Mesenchymal stem cell (in vitro differentiated cells and primary cell): Measurements from ENCODE around the gene IGSF21.
"Not testable (repeated sequence)": the region's sequence is repeated elsewhere in the genome, so short reads cannot be mapped to it uniquely, and the experiment has no call there.

ENCODE experiments used
- DNase-seq: peaks from one replicate; pipeline ENCODE4 v3.0.0-alpha.2; 2013
- H2AFZ ChIP-seq: one replicate; pipeline ENCODE4 v1.6.1; 2013; ENCODE audit warnings: low read depth, mild to moderate bottlenecking, control low read depth, inconsistent platforms, low read length, moderate library complexity
- H2AK5ac ChIP-seq: 2 replicates; pipeline ENCODE4 v1.6.1; 2013; ENCODE audit warnings: low read length, moderate library complexity, mild to moderate bottlenecking, inconsistent platforms; ENCODE audit not compliant: severe bottlenecking
- H2BK120ac ChIP-seq: one replicate; pipeline ENCODE4 v1.6.1; 2013; ENCODE audit warnings: low read depth, mild to moderate bottlenecking, inconsistent platforms, low read length, moderate library complexity
- H2BK12ac ChIP-seq, 2 experiments: one replicate each; pipeline ENCODE4 v1.6.1; 2013; ENCODE audit warnings: inconsistent platforms in 2 of 2, low read length in 2 of 2, mild to moderate bottlenecking in 2 of 2, moderate library complexity in 2 of 2, control low read depth in 1 of 2
- H2BK15ac ChIP-seq: one replicate; pipeline ENCODE4 v1.6.1; 2013; ENCODE audit warnings: mild to moderate bottlenecking, low read depth, inconsistent platforms; ENCODE audit not compliant: poor library complexity, severe bottlenecking
- H2BK5ac ChIP-seq: 2 replicates; pipeline ENCODE4 v1.6.1; 2013; ENCODE audit warnings: low read depth, mild to moderate bottlenecking, low read length, control low read depth, inconsistent platforms; ENCODE audit not compliant: poor library complexity, severe bottlenecking
- H3K14ac ChIP-seq, 2 experiments: one replicate each; pipeline ENCODE4 v1.6.1; 2013; ENCODE audit warnings: inconsistent platforms in 2 of 2, low read length in 2 of 2, control low read depth in 1 of 2, mild to moderate bottlenecking in 1 of 2, moderate library complexity in 1 of 2
- H3K18ac ChIP-seq, 2 experiments: one replicate each; pipeline ENCODE4 v1.6.1; 2013; ENCODE audit warnings: inconsistent platforms in 2 of 2, low read length in 2 of 2, control low read depth in 1 of 2, low read depth in 1 of 2, mild to moderate bottlenecking in 1 of 2
- H3K23ac ChIP-seq, 2 experiments: one replicate each; pipeline ENCODE4 v1.6.1; 2013; ENCODE audit warnings: inconsistent platforms in 2 of 2, low read length in 2 of 2, mild to moderate bottlenecking in 2 of 2, moderate library complexity in 2 of 2, control low read depth in 1 of 2
- H3K27ac ChIP-seq: 2 replicates; pipeline ENCODE4 v1.5.1; 2013; ENCODE audit warnings: mild to moderate bottlenecking, moderate library complexity, low read length, control low read depth, inconsistent platforms; ENCODE audit not compliant: poor library complexity, severe bottlenecking
- H3K27me3 ChIP-seq, 2 experiments: 2 replicates each; pipeline versions ENCODE4 v1.6.1 to v1.7.0; 2013; ENCODE audit warnings: low read length in 2 of 2, mild to moderate bottlenecking in 2 of 2, moderate library complexity in 2 of 2, control low read depth in 1 of 2, inconsistent platforms in 1 of 2; ENCODE audit not compliant: control insufficient read depth in 1 of 2, insufficient read depth in 1 of 2
- H3K36me3 ChIP-seq, 2 experiments: 2 replicates each; pipeline versions ENCODE4 v1.6.1 to v1.7.0; 2013; ENCODE audit warnings: low read length in 2 of 2, control low read depth in 1 of 2, inconsistent platforms in 1 of 2, low read depth in 1 of 2, mild to moderate bottlenecking in 1 of 2; ENCODE audit not compliant: insufficient read depth in 2 of 2, control insufficient read depth in 1 of 2
- H3K4ac ChIP-seq, 2 experiments: one replicate each; pipeline ENCODE4 v1.6.1; 2013; ENCODE audit warnings: inconsistent platforms in 2 of 2, low read length in 2 of 2, mild to moderate bottlenecking in 2 of 2, moderate library complexity in 2 of 2, control low read depth in 1 of 2, low read depth in 1 of 2
- H3K4me1 ChIP-seq: 2 replicates; pipeline ENCODE4 v1.6.1; 2013; ENCODE audit warnings: low read depth, low read length, control low read depth; ENCODE audit not compliant: control insufficient read depth, insufficient read depth
- H3K4me2 ChIP-seq: 2 replicates; pipeline ENCODE4 v1.6.1; 2013; ENCODE audit warnings: low read length, mild to moderate bottlenecking, inconsistent platforms; ENCODE audit not compliant: poor library complexity, severe bottlenecking
- H3K4me3 ChIP-seq, 2 experiments: 2 replicates each; pipeline versions ENCODE4 v1.5.1 to v1.7.0; 2013; ENCODE audit warnings: low read length in 2 of 2, mild to moderate bottlenecking in 2 of 2, control low read depth in 1 of 2, low read depth in 1 of 2; ENCODE audit not compliant: insufficient read depth in 1 of 2
- H3K79me1 ChIP-seq: replicated peaks from 2 replicates; pipeline ENCODE4 v1.6.1; 2013; ENCODE audit warnings: mild to moderate bottlenecking, control low read depth, low read length, inconsistent platforms; ENCODE audit not compliant: poor library complexity, severe bottlenecking
- H3K9ac ChIP-seq: 2 replicates; pipeline ENCODE4 v1.7.0; 2013; ENCODE audit warnings: mild to moderate bottlenecking, low read length, moderate library complexity
- H3K9me3 ChIP-seq: 2 replicates; pipeline ENCODE4 v1.7.0; 2013; ENCODE audit warnings: mild to moderate bottlenecking, low read length; ENCODE audit not compliant: control insufficient read depth
- H4K8ac ChIP-seq: one replicate; pipeline ENCODE4 v1.6.1; 2013; ENCODE audit warnings: inconsistent platforms, mild to moderate bottlenecking, low read length, moderate library complexity
- H4K91ac ChIP-seq: one replicate; pipeline ENCODE4 v1.6.1; 2013; ENCODE audit warnings: mild to moderate bottlenecking, low read length, inconsistent platforms
- WGBS: methylation state at CpG from one replicate; pipeline ENCODE4 v1.1.7; 2013; ENCODE audit warnings: mixed read lengths; 5-methylcytosine and 5-hydroxymethylcytosine counted together

IGSF21 gene

DNA sequence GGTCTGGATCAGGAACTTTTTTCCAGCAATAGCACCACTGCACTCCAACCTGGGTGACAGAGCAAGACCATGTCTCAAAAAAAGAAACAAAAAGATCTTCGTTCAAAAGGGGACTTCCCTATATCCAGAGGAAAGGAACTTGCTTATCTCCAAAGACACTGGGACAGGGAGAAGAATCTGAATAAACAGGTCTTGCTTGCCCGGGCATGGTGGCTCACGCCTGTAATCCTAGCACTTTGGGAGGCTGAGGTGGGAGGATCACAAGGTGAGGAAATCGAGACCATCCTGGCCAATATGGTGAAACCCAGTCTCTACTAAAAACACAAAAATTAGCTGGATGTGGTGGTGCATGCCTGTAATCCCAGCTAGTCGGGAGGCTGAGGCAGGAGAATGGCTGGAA is 308.5 kb downstream of the IGSF21 start:
- H3K79me1 ChIP-seq, H3K4me1 ChIP-seq: not testable (repeated sequence)

DNA sequence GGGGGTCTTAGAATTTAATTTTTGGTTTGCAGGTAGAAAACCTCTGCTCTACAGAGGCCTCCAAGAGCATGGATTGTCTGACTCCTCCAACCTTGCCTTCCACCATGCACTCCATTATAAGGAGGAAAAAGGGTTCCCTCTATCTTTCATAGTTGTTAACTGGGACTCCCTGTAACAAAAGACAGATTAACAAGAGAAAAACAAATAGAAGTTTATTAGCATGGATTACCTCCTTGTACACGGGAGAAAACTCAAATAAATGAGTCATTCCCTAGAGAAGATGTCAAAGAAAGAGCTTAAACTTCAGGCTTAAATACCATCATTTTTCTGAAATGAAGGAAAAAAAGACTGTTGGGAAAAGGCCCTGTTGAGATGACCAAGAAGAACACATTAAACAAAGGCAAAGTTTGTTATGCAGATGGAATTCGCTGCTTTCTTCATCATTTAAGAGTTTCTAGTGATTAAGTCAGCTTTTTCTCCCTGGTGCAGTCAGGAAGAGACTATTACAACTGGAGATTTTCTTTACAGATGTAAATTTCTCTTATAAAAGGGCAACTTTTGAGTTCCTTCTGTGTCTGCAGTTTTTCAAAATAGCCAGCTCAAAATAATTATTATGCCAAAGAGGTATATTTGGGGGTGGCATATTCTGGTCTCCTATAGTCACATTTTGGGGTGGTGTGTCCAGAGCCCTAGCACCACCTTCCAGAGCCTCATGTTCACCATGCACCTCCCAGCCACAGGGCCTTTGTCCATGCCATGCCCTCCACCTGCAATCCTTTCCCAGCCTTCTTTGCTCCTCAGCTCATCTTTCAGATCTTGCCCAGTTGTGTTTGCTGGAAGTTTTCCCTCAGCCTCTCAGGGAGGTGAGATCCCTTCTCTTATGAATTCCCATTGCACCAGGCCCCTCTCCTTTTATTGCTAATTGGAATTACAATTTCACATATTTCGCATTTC is 310.0 kb downstream of the IGSF21 start:
- H3K18ac ChIP-seq = no peak overlapping the region
- H3K36me3 ChIP-seq = no peaks in the 10 kb centered on the region
- H3K79me1 ChIP-seq = no peaks in the 10 kb centered on the region
- no peak overlapping the region for H4K8ac ChIP-seq
- no peak overlapping the region for H3K4me2 ChIP-seq
- no peak overlapping the region for H3K9ac ChIP-seq
- H2BK5ac ChIP-seq = no peak overlapping the region
- no peak overlapping the region for H3K4ac ChIP-seq
- no peak overlapping the region for H2BK12ac ChIP-seq
- H3K27ac ChIP-seq = no peak overlapping the region
- no peak overlapping the region for H3K14ac ChIP-seq
- 37% methylated on average over 2 of the region's 3 CpGs for WGBS
- no peak overlapping the region for H2AK5ac ChIP-seq
- no peak overlapping the region for H4K91ac ChIP-seq
- H3K23ac ChIP-seq = no peak overlapping the region
- no peak overlapping the region for H2AFZ ChIP-seq
- DNase-seq = no peak
- no peak overlapping the region for H2BK120ac ChIP-seq
- H3K27me3 ChIP-seq = no peaks in the 10 kb centered on the region
- no peak overlapping the region for H3K4me3 ChIP-seq
- H3K9me3 ChIP-seq = peaks cover 3% of the 10 kb centered on the region
- H2BK15ac ChIP-seq = no peak overlapping the region
- no peaks in the 10 kb centered on the region for H3K4me1 ChIP-seq

More for the DNA sequence above, 308.5 kb downstream of the IGSF21 start:
- not testable (repeated sequence) for DNase-seq, H2BK120ac ChIP-seq, H3K14ac ChIP-seq, H3K4ac ChIP-seq, H2AFZ ChIP-seq, H2BK15ac ChIP-seq, H3K9ac ChIP-seq, H2BK12ac ChIP-seq, H2AK5ac ChIP-seq, H3K36me3 ChIP-seq, H3K27ac ChIP-seq, H3K23ac ChIP-seq, H3K4me2 ChIP-seq, H4K8ac ChIP-seq, H4K91ac ChIP-seq, H3K27me3 ChIP-seq, H3K4me3 ChIP-seq, H2BK5ac ChIP-seq, H3K18ac ChIP-seq
- WGBS = 80% methylated on average over 4 of the region's 5 CpGs
- peaks cover 18% of the 10 kb centered on the region for H3K9me3 ChIP-seq

DNA sequence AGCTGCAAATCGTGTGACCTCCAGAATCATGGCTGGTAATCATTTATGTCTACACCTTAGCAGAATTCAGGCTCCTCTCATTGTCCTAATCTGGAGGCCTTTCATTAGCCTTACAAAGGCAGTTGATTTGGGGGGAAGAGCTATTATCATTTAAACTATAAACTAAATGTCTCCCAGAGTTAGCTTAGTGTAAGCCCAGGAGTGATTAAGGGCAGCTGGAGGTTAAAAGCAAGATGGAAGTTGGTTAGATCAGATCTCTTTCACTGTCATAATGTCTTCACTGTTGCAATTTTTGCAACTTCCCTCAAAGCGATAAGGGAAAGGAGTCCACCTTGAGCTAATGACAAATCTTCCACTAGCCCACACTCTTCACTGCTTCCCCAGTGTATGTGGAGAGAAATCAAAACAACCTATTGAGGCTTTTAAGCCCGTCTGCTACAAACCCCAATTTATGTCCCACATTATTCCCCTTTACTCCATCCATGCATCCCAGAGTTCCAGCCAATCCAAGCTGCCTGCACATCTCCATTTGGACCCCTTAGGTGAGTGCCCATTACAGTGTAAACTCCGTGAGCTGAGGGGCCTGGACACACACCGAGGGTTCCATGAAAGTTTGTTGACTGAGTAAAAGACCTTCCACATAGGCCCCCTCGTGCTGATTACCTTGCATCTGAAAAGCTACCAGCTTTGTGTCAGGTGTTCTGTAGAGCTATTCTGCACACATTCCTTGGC is 311.7 kb downstream of the IGSF21 start:
- Histone ChIP-seq H3K79me1 (no peaks in the 10 kb centered on the region), H3K4me1 (no peaks in the 10 kb centered on the region), H4K91ac (no peak overlapping the region), H3K4ac (no peak overlapping the region), H3K4me2 (no peak overlapping the region), H2BK5ac (no peak overlapping the region), H2AFZ (no peak overlapping the region), H3K9me3 (no peaks in the 10 kb centered on the region), H3K23ac (no peak overlapping the region), H2BK120ac (no peak overlapping the region), H3K14ac (no peak overlapping the region), H2BK15ac (no peak overlapping the region), H3K27ac (no peak overlapping the region), H2BK12ac (no peak overlapping the region), H3K9ac (no peak overlapping the region), H3K4me3 (no peak overlapping the region), H3K18ac (no peak overlapping the region), H2AK5ac (no peak overlapping the region), H3K27me3 (no peaks in the 10 kb centered on the region), H3K36me3 (no peaks in the 10 kb centered on the region), H4K8ac (no peak overlapping the region)
- WGBS = 72% methylated on average over 5 of the region's 6 CpGs
- no peak for DNase-seq

- H3K27me3 ChIP-seq = no peaks in the 10 kb centered on the region
- no peak overlapping the region for H3K14ac ChIP-seq
- no peak overlapping the region for H3K9ac ChIP-seq
- H3K18ac ChIP-seq = no peak overlapping the region
- H3K36me3 ChIP-seq = no peaks in the 10 kb centered on the region
- H2BK15ac ChIP-seq = no peak overlapping the region
- H2AFZ ChIP-seq = no peak overlapping the region
- no peak overlapping the region for H3K23ac ChIP-seq
- no peak overlapping the region for H3K4me2 ChIP-seq
- H3K4me1 ChIP-seq = no peaks in the 10 kb centered on the region
- no peak overlapping the region for H3K4ac ChIP-seq
- no peak overlapping the region for H4K8ac ChIP-seq
- H2BK120ac ChIP-seq = no peak overlapping the region
- H3K27ac ChIP-seq = no peak overlapping the region
- 72% methylated on average over 5 of the region's 5 CpGs for WGBS
- H3K79me1 ChIP-seq = no peaks in the 10 kb centered on the region
- H2AK5ac ChIP-seq = no peak overlapping the region
- H2BK5ac ChIP-seq = no peak overlapping the region
- H4K91ac ChIP-seq = no peak overlapping the region
- H3K9me3 ChIP-seq = no peaks in the 10 kb centered on the region
- H3K4me3 ChIP-seq = no peak overlapping the region
- DNase-seq = no peak
- no peak overlapping the region for H2BK12ac ChIP-seq
Observed at GRCh38 chr1:18419845-18420184, 312.2 kb downstream of the IGSF21 start.
